Adrenal gland (tissue), 5 donors: Measurements from ENCODE around the gene REEP1.

Experiments used
- CTCF ChIP-seq, 6 experiments: fragments of 450-650 bp in 4 of 6; fragments of 200-600 bp in 2 of 6; sonication (generic) in 1 of 6; IDR thresholded peaks; 1 replicate in 5 of 6; 2 replicates in 1 of 6; pipeline versions ENCODE4 v1.5.1 to v1.8.0; 2016 to 2021; ENCODE audit warnings: antibody characterized with exemption in 6 of 6, mild to moderate bottlenecking in 2 of 6, moderate library complexity in 1 of 6
- POLR2A ChIP-seq, 2 donors: fragments of 450-650 bp; IDR thresholded peaks; one replicate each; pipeline ENCODE4 v1.6.1; 2017; ENCODE audit warnings: antibody characterized with exemption in 2 of 2, mild to moderate bottlenecking in 2 of 2, moderate library complexity in 1 of 2
- donor health status: DM: no; HTN: no; CAD: no.

GRCh38 chr2:86285981-86286380 is 51.4 kb downstream of the REEP1 start:
- TF ChIP-seq CTCF (IDR thresholded peaks at IDR 0.05) (no peak), POLR2A (IDR thresholded peaks at IDR 0.05) (no peak)
